HEK293T (cell line): ENCODE results near the gene NUP42.

Experiments
- CTCF ChIA-PET: fragments of 350-600 bp; formaldehyde crosslinking; extraction: SDS; loops from one replicate; lab custom pipeline; 2021; ENCODE audit warnings: antibody characterized with exemption, inconsistent platforms; lab: Yijun Ruan, JAX
- POLR2A ChIA-PET: fragments of 350-600 bp; formaldehyde crosslinking; extraction: SDS; loops from one replicate; lab custom pipeline; 2020; ENCODE audit warnings: antibody characterized with exemption, inconsistent platforms; lab: Yijun Ruan, JAX
- DNase-seq: peaks from one replicate; pipeline ENCODE4 v3.0.0; 2012; ENCODE audit warnings: mixed read lengths; ENCODE audit errors: extremely low spot score
- ARNT ChIP-seq: fragments of 450-650 bp; IDR thresholded peaks from 2 replicates; pipeline ENCODE4 v1.6.1; 2017; ENCODE audit warnings: mild to moderate bottlenecking
- BHLHE40 ChIP-seq: fragments of 450-650 bp; IDR thresholded peaks from 2 replicates; pipeline ENCODE4 v1.6.1; 2016; ENCODE audit warnings: mild to moderate bottlenecking, moderate library complexity, borderline replicate concordance
- CTBP1 ChIP-seq: fragments of 450-650 bp; IDR thresholded peaks from 2 replicates; pipeline ENCODE4 v1.6.1; 2016; ENCODE audit warnings: borderline replicate concordance
- ELF4 ChIP-seq: fragments of 450-650 bp; IDR thresholded peaks from 2 replicates; pipeline ENCODE4 v1.6.1; 2017; ENCODE audit warnings: antibody characterized with exemption
- FOXA1 ChIP-seq: fragments of 450-650 bp; IDR thresholded peaks from 2 replicates; pipeline ENCODE4 v1.6.1; 2016; ENCODE audit warnings: mild to moderate bottlenecking
- FOXK2 ChIP-seq: fragments of 450-650 bp; IDR thresholded peaks from 2 replicates; pipeline ENCODE4 v1.6.1; 2016; ENCODE audit warnings: mild to moderate bottlenecking
- FOXM1 ChIP-seq: fragments of 450-650 bp; IDR thresholded peaks from 2 replicates; pipeline ENCODE4 v1.6.1; 2017; ENCODE audit warnings: mild to moderate bottlenecking, borderline replicate concordance
- HDGF ChIP-seq: fragments of 450-650 bp; IDR thresholded peaks from 2 replicates; pipeline ENCODE4 v1.6.1; 2017; ENCODE audit warnings: antibody characterized with exemption, borderline replicate concordance
- L3MBTL2 ChIP-seq: fragments of 450-650 bp; conservative IDR thresholded peaks from 2 replicates; pipeline ENCODE4 v1.6.1; 2016; ENCODE audit warnings: mild to moderate bottlenecking
- LEF1 ChIP-seq: fragments of 450-650 bp; IDR thresholded peaks from 2 replicates; pipeline ENCODE4 v1.6.1; 2017; ENCODE audit warnings: mild to moderate bottlenecking, borderline replicate concordance
- NFRKB ChIP-seq: fragments of 450-650 bp; IDR thresholded peaks from 2 replicates; pipeline ENCODE4 v1.6.1; 2016; ENCODE audit warnings: mild to moderate bottlenecking, moderate library complexity
- PKNOX1 ChIP-seq: fragments of 450-650 bp; IDR thresholded peaks from 2 replicates; pipeline ENCODE4 v1.6.1; 2016
- SP1 ChIP-seq: fragments of 450-650 bp; IDR thresholded peaks from 2 replicates; pipeline ENCODE4 v1.6.1; 2017
- SUZ12 ChIP-seq: fragments of 450-650 bp; IDR thresholded peaks from 2 replicates; pipeline ENCODE4 v1.6.1; 2016; ENCODE audit warnings: mild to moderate bottlenecking
- TARDBP ChIP-seq: fragments of 450-650 bp; IDR thresholded peaks from 2 replicates; pipeline ENCODE4 v1.6.1; 2016
- ZNF384 ChIP-seq: fragments of 450-650 bp; IDR thresholded peaks from 2 replicates; pipeline ENCODE4 v1.6.1; 2016

The NUP42 gene

GRCh38 chr7:23237000-23237399 lies 55.2 kb downstream of the NUP42 start:
- TF ChIP-seq PKNOX1, result no peak
- no peak for TF ChIP-seq CTBP1
- no peak for TF ChIP-seq FOXM1
- no peak for TF ChIP-seq BHLHE40
- no peak for TF ChIP-seq ELF4
- DNase-seq, result no peak
- POLR2A ChIA-PET, result no interaction called here
- CTCF ChIA-PET, result no interaction called here

GRCh38 chr7:23238983-23239652 lies 57.3 kb downstream of the NUP42 start:
- TF ChIP-seq LEF1, result no peak
- no peak for TF ChIP-seq SUZ12
- DNase-seq, result no peak
- ChIA-PET CTCF (no interaction called here), POLR2A (no interaction called here)

DNA sequence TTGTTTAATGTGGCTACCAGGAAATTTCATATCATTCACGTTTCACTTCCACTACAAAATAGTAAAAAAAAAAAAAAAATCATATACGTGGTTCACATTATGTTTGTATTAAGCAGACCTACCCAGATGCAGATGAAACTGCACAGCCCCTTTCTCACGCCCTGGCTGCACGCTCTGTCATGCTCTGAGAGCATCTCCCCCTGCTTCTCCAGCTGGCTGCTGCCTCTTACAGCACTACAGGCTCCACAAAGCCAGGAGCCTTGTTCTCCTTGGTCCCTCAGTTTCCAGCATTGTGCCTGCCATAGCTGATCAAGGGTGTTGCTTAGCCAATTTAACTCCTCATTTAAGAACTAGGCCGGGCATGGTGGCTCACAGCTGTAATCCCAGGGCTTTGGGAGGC lies 57.9 kb downstream of the NUP42 start:
- no peak for TF ChIP-seq HDGF
- no peak for TF ChIP-seq SUZ12
- no peak for TF ChIP-seq SP1
- no peak for TF ChIP-seq FOXM1
- TF ChIP-seq LEF1, result no peak
- no peak for TF ChIP-seq CTBP1
- TF ChIP-seq NFRKB, result no peak
- TF ChIP-seq ZNF384, result no peak
- TF ChIP-seq L3MBTL2, result no peak
- TF ChIP-seq FOXK2, result no peak
- TF ChIP-seq TARDBP, result no peak
- no peak for TF ChIP-seq BHLHE40
- TF ChIP-seq ARNT, result no peak
- TF ChIP-seq FOXA1, result no peak
- no peak for TF ChIP-seq ELF4
- TF ChIP-seq PKNOX1, result no peak
- POLR2A ChIA-PET, result no interaction called here
- DNase-seq, result no peak
- CTCF ChIA-PET, result no interaction called here

- no peak for DNase-seq
- ChIA-PET CTCF (interaction anchor here (0.9 kb wide), 1 partner anchor 31 kb away, joined by 3 read pairs; no protein-coding TSS in a partner anchor), POLR2A (no interaction called here)
- TF ChIP-seq LEF1 (no peak), TARDBP (no peak), CTBP1 (no peak), PKNOX1 (no peak), FOXA1 (no peak), FOXM1 (no peak), SUZ12 (no peak), HDGF (no peak), FOXK2 (no peak), ARNT (no peak), BHLHE40 (no peak), ZNF384 (no peak), SP1 (no peak), NFRKB (no peak), L3MBTL2 (no peak)
These were observed 60.5 kb downstream of the NUP42 start for GRCh38 chr7:23242321-23242720.

- ChIA-PET POLR2A (no interaction called here), CTCF (interaction anchor here (0.9 kb wide), 1 partner anchor 30 kb away, joined by 3 read pairs; no protein-coding TSS in a partner anchor)
- DNase-seq, result no peak
- TF ChIP-seq FOXM1 (no peak), NFRKB (no peak), PKNOX1 (no peak)
These were observed 61.1 kb downstream of the NUP42 start for GRCh38 chr7:23242935-23243334.

- POLR2A ChIA-PET, result no interaction called here
- TF ChIP-seq HDGF (no peak), ELF4 (no peak), SP1 (no peak), FOXA1 (no peak), CTBP1 (no peak), FOXK2 (no peak), FOXM1 (no peak), L3MBTL2 (no peak), NFRKB (no peak), ZNF384 (no peak), ARNT (no peak), SUZ12 (no peak), BHLHE40 (no peak), TARDBP (no peak)
- CTCF ChIA-PET, result no interaction called here
- DNase-seq, result no peak
These were observed 64.7 kb downstream of the NUP42 start, which contains the start of gene GPNMB for GRCh38 chr7:23246555-23246954. Gene GPNMB (plus strand): TSS chr7:23246775. CDS start chr7:23246858, 83 bp downstream.
